ENCODE data around the gene IL1RL2.
A peak's percentile ranks its signal among the peaks of the same experiment; 100 is the strongest.

The IL1RL2 gene

DNA sequence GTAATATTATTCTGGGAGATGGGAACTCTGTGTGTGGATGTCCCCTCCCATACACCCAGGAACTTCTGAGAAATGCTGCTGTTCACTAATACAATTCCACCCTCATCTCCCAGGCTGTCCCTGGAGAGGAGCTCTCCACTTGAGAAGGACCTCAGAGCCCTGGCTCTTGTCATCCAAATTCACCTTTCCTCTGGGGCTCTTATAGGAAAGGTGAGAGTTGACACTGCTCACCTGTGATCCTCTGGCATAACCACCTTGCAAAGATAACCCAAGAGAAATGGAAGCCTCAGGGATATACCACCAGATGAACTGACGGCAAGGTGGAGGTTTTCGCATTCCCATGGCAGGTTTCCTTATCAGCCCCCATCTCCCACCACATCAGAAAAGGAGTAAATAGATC is 52.0 kb downstream of the IL1RL2 start:
- no peak for DNase-seq (ENCODE audit: low spot score)

- DNase-seq (ENCODE audit: low spot score) = no peak
Measured at GRCh38 chr2:102239344-102239743, 52.5 kb downstream of the IL1RL2 start.

DNA sequence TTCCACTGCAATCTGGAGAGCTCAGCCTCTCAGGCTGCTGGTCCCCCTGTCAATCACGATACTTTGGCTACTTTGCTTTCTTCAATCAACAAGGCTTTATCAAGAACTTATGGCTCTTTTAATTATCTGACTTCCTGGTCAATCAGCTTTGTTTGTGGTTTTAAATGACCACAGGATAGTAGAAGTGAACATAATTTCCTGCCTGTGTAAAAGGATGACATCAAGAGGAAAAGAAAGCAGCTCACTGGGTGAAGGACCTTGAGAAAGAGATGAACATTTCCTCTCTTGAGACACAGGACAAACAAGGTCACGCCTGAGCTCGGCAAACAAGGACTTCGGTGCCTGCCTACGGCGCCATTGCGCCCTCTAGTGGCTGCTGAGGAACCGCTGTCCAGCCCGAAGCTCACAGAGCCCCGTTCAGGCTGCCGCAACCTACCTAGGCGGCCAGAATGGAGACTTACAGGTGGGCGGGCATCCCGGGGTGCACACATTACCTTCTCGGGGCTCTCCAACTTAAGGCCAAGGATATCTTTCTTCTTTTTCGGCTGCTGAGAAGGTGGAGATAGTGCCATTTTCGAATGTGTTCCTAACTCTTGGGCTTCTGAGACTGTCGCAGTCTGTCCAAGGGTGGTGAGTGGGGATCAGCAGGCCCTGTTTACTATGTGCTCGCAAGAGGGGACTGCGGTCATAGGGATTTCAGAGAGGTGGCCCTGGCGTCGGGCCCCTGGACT is 54.0 kb downstream of the IL1RL2 start:
- peak; percentile 94 for DNase-seq (ENCODE audit: low spot score)

GRCh38 chr2:102241616-102242305 is 54.9 kb downstream of the IL1RL2 start:
- no peak for DNase-seq (ENCODE audit: low spot score)

DNA sequence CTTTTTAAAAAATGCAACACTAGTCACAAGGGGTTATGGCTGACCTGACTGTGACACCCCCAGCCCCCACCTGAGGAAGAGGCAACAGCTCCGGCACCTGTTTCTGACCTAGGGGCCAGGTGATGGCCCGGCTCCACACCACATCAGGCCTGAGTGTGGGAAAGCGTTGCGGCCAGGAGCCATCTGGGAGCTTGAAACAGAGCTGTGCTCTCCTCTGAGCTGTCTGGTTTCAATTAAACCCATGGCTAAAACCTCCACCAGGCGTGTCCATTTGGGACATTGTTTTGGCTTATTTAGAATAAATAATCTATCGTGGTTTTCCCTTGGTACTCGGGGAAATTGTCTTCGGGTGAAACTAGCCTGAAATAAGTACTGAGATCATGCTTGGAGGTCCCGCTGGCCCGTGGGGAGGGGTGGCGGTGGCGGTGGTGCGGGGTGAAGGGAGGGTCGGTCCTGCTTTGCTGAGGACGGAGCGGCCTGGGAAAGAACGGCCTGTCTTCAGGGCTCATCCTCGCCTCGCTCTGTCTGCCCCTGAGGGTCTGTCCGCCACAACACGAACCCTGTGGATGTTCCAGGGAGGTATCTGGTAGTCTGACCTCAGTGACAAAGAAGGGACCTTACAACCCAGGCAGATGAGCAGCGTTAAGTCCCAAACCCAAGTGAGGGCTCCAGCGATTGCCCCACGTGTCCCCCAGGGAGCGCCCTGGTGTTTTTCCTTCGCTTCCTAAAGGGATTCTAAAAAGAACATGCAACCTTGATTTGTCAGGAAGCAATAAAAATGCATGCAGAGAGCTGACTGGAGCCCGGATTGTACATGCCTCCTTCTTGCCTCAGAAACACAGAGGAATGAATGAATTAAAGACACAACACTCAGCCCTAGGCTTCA is 58.7 kb downstream of the IL1RL2 start:
- DNase-seq (ENCODE audit: low spot score) = no peak

DNA sequence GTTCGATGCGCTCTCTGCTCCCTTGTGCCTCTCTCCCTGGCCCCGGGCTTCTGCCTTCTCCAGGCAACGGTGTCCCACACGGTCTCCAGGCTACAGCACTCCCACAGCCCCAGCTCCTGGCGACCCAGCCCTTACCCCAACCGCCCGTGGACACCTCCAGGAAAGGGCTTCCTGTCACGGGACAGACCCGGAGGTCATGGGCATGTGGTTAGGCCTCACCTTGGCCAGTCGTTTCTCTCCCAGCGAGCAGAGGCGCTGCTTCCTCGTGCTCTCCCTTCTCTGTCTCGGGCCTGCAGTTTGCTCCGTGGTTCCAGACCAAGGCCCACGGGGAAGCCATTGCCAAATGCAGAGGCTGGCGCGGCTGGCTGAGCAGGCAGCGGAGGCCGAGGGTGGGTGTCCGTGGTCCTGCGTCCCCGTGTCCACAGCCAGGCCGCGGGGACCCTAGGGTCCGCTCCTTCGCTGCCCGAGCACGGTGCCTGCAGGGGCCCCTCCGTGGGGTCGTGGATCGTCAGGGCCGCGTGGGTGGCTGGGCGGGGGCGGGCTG is 63.5 kb downstream of the IL1RL2 start:
- DNase-seq (ENCODE audit: low spot score) = no peak

GRCh38 chr2:102251042-102251848 is 64.4 kb downstream of the IL1RL2 start:
- no peak for DNase-seq (ENCODE audit: low spot score)

- no peak for DNase-seq (ENCODE audit: low spot score)
Measured at GRCh38 chr2:102251849-102252203, 65.0 kb downstream of the IL1RL2 start.

DNA sequence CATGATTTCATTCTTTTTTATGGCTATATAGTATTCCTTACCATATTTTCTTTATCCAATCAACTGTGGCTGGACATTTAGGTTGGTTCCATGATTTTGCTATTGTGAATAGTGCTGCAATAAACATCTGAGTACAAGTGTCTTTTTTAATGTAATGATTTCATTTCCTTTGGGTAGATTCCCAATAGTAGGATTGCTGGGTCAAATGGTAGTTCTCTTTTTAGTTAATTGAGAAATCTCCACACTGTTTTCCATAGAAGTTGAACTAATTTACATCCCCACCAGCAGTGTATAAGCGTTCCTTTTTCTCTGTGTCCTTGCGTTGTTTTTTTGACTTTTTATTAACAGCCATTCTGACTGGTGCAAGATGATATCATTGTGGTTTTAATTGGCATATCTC is 65.4 kb downstream of the IL1RL2 start:
- no peak for DNase-seq (ENCODE audit: low spot score)

DNA sequence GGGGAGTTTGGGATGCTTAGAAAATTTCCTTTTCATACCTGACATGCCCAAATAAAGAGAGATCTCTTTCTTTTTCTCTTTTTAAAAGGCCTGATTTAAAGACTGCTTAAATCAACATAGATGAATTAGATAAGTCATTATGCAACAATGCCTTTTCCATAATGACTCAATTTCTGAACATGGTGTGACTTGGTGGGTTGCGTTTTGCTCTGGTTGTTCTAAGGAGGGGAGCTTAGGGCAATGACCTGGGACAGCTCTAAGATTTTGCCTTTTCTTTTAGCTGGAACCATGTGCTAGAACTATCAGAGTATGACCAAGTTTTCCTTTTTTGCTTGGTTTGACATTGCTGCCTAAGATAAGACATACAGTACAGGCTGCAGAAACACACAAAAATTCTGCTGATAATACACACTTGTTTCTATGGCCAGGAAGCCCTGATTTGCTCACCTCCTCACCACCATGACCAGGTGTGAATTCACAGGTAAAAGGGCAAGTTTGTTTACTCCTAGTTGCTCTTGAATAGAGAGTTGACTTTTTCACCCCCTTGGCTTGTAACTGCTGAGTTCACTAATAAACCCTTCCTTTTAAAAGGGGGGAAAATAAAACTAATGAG is 66.4 kb downstream of the IL1RL2 start:
- DNase-seq (ENCODE audit: low spot score) = no peak

DNA sequence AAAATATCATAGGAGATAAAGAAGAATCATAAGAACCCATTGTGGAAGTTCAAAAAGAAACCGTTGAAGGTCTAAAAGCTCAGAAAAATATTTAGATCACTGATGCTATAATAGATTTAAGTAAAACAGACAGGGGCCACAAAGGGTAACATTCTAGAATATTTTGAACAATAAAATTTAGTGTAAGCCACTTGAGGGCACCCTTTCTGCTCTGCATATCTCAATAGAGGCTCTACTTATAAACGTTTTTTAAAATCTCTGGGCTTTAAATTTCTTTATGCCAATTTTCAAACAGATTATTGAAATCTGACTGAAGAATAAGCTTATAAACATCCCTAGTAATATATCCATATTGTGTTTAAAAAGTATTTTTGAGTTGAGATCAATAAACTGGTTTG is 66.9 kb downstream of the IL1RL2 start:
- no peak for DNase-seq (ENCODE audit: low spot score)

DNA sequence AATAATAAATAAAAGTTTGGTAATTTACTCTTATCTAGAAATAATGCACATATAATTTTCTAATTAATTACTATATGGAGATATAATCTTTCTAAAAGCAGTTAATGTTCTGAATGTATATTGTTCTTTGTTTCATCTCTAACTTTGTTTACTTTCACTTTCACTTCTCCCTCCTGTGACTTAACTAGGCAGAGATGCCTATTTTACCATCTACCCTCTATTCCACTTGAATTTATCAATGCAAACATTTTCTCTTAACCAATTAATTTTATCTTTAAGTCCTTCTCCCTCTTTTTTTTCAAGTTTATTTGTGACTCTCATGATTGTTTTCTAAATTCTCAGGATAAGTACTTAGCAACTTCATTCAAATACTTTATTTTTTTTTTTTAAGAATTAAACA is 69.5 kb downstream of the IL1RL2 start:
- DNase-seq (ENCODE audit: low spot score) = no peak

GRCh38 chr2:102256874-102257462 is 70.1 kb downstream of the IL1RL2 start:
- no peak for DNase-seq (ENCODE audit: low spot score)

- DNase-seq (ENCODE audit: low spot score) = no peak
Measured at GRCh38 chr2:102258025-102258385, 71.2 kb downstream of the IL1RL2 start.

GRCh38 chr2:102258386-102259074 is 71.7 kb downstream of the IL1RL2 start:
- DNase-seq (ENCODE audit: low spot score) = no peak

- DNase-seq (ENCODE audit: low spot score) = no peak
Measured at GRCh38 chr2:102261467-102262135, 74.8 kb downstream of the IL1RL2 start.

- DNase-seq (ENCODE audit: low spot score) = no peak
Measured at GRCh38 chr2:102262216-102263129, 75.7 kb downstream of the IL1RL2 start.

- DNase-seq (ENCODE audit: low spot score) = no peak
Measured at GRCh38 chr2:102264952-102265351, 78.1 kb downstream of the IL1RL2 start.

DNA sequence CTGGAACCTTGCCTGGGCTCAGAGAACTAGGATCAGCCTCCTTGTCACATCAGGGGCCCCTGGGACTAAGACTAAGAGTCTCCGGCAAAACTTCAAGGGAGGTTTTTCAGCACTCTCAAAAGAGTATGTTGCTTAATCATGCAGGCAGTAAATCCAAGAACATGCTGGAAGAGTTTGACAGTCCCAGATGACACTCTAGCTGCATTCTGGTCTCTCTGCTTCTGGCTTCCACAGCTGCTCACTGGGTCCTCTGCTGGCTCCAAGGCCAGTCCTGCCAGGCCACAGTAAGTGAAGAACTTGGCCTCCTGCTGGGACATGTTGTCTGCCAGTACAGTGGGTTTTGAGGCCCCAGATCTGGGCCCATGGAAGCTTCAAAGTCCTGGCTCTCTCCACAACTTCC is 79.4 kb downstream of the IL1RL2 start:
- DNase-seq (ENCODE audit: low spot score) = no peak
